ENCODE results near the gene TADA2B.
"Not testable (repeated sequence)": the region's sequence is repeated elsewhere in the genome, so short reads cannot be mapped to it uniquely, and the experiment has no call there.

DNA sequence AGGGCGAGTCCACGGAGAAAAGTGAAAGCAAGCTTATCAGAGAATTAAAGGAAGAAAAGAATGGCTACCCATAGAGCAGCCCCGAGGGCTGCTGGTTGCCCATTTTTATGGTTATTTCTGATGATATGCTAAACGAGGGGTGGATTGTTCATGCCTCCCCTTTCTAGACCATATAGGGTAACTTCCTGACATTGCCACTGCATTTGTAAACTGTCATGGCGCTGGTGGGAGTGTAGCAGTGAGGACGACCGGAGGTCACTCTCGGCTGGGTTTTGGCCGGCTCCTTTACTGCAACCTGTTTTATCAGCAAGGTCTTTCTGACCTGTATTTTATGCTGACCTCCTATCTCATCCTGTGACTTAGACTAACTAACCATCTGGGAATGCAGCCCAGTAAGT lies 41.4 kb downstream of the TADA2B start:
- TF ChIP-seq, protein P1, sequence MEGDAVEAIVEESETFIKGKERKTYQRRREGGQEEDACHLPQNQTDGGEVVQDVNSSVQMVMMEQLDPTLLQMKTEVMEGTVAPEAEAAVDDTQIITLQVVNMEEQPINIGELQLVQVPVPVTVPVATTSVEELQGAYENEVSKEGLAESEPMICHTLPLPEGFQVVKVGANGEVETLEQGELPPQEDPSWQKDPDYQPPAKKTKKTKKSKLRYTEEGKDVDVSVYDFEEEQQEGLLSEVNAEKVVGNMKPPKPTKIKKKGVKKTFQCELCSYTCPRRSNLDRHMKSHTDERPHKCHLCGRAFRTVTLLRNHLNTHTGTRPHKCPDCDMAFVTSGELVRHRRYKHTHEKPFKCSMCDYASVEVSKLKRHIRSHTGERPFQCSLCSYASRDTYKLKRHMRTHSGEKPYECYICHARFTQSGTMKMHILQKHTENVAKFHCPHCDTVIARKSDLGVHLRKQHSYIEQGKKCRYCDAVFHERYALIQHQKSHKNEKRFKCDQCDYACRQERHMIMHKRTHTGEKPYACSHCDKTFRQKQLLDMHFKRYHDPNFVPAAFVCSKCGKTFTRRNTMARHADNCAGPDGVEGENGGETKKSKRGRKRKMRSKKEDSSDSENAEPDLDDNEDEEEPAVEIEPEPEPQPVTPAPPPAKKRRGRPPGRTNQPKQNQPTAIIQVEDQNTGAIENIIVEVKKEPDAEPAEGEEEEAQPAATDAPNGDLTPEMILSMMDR (IDR thresholded peaks at IDR 0.05): not testable (repeated sequence)
- TF ChIP-seq EZH2 (IDR thresholded peaks at IDR 0.05; ENCODE audit: borderline replicate concordance, insufficient read depth, low read depth, low read length, poor library complexity, severe bottlenecking): not testable (repeated sequence)

Measured in B cell (primary cell).